HG02885 (cell line): Measurements from ENCODE around the gene ARSB.
A peak's percentile ranks its signal among the peaks of the same experiment; 100 is the strongest.
"Not testable (repeated sequence)": the region's sequence is repeated elsewhere in the genome, so short reads cannot be mapped to it uniquely, and the experiment has no call there.

Experiments
- ATAC-seq: cut with Tn5 transposase; IDR thresholded peaks from one replicate; pipeline ENCODE4 v1.9.1; 2021; ENCODE audit warnings: mild to moderate bottlenecking; ENCODE audit not compliant: unreplicated experiment, poor library complexity

Gene ARSB

GRCh38 chr5:78958672-78959445, 26.3 kb downstream of the ARSB start:
- no peak for ATAC-seq

GRCh38 chr5:78956901-78957300, 28.2 kb downstream of the ARSB start:
- no peak for ATAC-seq

GRCh38 chr5:78953092-78953800, 31.9 kb downstream of the ARSB start:
- peak; percentile 52 for ATAC-seq

GRCh38 chr5:78930721-78931120, 54.4 kb downstream of the ARSB start:
- no peak for ATAC-seq

- no peak for ATAC-seq
Observed at GRCh38 chr5:78929833-78930232, 55.3 kb downstream of the ARSB start.

GRCh38 chr5:78927657-78928282, 57.3 kb downstream of the ARSB start:
- ATAC-seq, result no peak

- ATAC-seq, result no peak
Observed at GRCh38 chr5:78926252-78926651, 58.9 kb downstream of the ARSB start.

- no peak for ATAC-seq
Observed at GRCh38 chr5:78925129-78925876, 59.8 kb downstream of the ARSB start.

GRCh38 chr5:78923622-78923970, 61.5 kb downstream of the ARSB start:
- no peak for ATAC-seq

- no peak for ATAC-seq
Observed at GRCh38 chr5:78922879-78923621, 62.1 kb downstream of the ARSB start.

- ATAC-seq, result no peak
Observed at GRCh38 chr5:78920604-78921003, 64.5 kb downstream of the ARSB start.

GRCh38 chr5:78919796-78920195, 65.3 kb downstream of the ARSB start:
- no peak for ATAC-seq

GRCh38 chr5:78916044-78916443, 69.1 kb downstream of the ARSB start:
- ATAC-seq, result no peak

- ATAC-seq, result no peak
Observed at GRCh38 chr5:78915170-78915569, 69.9 kb downstream of the ARSB start.

- ATAC-seq, result no peak
Observed at GRCh38 chr5:78912811-78913210, 72.3 kb downstream of the ARSB start.

- ATAC-seq, result no peak
Observed at GRCh38 chr5:78912085-78912771, 72.9 kb downstream of the ARSB start.

GRCh38 chr5:78909224-78909983, 75.7 kb downstream of the ARSB start:
- not testable (repeated sequence) for ATAC-seq

GRCh38 chr5:78908173-78909061, 76.7 kb downstream of the ARSB start:
- ATAC-seq, result no peak
